Naive B cell (primary cell): Measurements from ENCODE around the gene C1orf35. TPM values are rescaled to one million over a fixed set of nuclear protein-coding genes. Genes with fewer than 3 reads are reported as not detected.

Experiments used
- polyA plus RNA-seq, 6 donors: library from polyadenylated mRNA; unstranded; fragments of 300-500 nt; fragmentation: Illumina TruSeq; gene quantifications; one replicate each; pipeline ENCODE4 v1.2.3, GENCODE V29; 2021; ENCODE audit warnings: low read depth in 6 of 6

C1orf35 gene
- polyA plus RNA-seq, 6 donors from 2014 or later = 8.7 to 20.1 (median 13.1) TPM

Other genes starting within 250 kb of the C1orf35 start
- not detected for gene WNT9A, start 155.4 kb downstream of the C1orf35 start, polyA plus RNA-seq
- gene WNT3A, start 96.3 kb downstream of the C1orf35 start, polyA plus RNA-seq = not detected
- gene ARF1, start 20.6 kb downstream of the C1orf35 start, polyA plus RNA-seq = 100 to 1,000 TPM; 412 to 563 (median 456) TPM
- gene MRPL55, start 6.0 kb upstream of the C1orf35 start, polyA plus RNA-seq = 100 to 1,000 TPM in 5 of 6 donors, 10 to 100 TPM in 1; 98.2 to 211 (median 121) TPM
- gene GUK1, start 37.0 kb upstream of the C1orf35 start, polyA plus RNA-seq = 100 to 1,000 TPM; 190 to 350 (median 220) TPM
- not detected for gene GJC2, start 46.6 kb upstream of the C1orf35 start, polyA plus RNA-seq
- 10 to 100 TPM in 1 of 6 donors, 1 to 10 TPM in 5; 2.0 to 11.7 (median 3.1) TPM for gene IBA57, start 62.5 kb upstream of the C1orf35 start, polyA plus RNA-seq
- gene OBSCN, start 104.7 kb upstream of the C1orf35 start, polyA plus RNA-seq = 1 to 10 TPM in 5 of 6 donors, under 1 TPM in 1; 0.78 to 2.5 (median 1.5) TPM